A549 treated with AZD9567 at 1 μM for 4 hours (cell line): ENCODE measurements around the gene KLF5. TPM values are rescaled to one million over a fixed set of nuclear protein-coding genes. Genes with fewer than 3 reads are reported as not detected.

Experiments used
- total RNA-seq: library from RNA; stranded (reverse); fragments of 200-300 nt; extraction: Qiagen RNA extraction; gene quantifications from 5 replicates; pipeline ENCODE4 v1.2.3, GENCODE V29; 2022; ENCODE audit not compliant: insufficient read depth

KLF5 gene
- 29.8 to 45.0 TPM (median 40.9 TPM) in 5 replicates for total RNA-seq

DNA sequence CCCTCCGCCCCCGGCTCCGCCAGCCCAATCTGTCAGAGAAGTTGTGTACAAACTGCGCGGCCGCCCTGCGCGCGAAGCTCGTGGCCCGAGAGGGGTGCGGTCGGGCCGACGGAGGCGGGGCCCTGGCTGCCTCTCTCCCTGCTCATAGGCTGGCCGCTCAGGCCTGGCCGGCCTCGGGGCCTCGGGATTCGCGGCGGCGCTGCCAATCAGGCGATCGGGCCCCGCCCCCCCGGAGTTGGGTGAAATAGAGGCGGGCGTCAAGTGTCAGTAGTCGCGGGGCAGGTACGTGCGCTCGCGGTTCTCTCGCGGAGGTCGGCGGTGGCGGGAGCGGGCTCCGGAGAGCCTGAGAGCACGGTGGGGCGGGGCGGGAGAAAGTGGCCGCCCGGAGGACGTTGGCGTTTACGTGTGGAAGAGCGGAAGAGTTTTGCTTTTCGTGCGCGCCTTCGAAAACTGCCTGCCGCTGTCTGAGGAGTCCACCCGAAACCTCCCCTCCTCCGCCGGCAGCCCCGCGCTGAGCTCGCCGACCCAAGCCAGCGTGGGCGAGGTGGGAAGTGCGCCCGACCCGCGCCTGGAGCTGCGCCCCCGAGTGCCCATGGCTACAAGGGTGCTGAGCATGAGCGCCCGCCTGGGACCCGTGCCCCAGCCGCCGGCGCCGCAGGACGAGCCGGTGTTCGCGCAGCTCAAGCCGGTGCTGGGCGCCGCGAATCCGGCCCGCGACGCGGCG, at the start of gene KLF5:
Gene KLF5, plus strand, starts transcription at position 270 of the 724 bp plus-strand sequence. Its CDS starts 323 bp downstream, at position 593.

